Vagina (tissue), 2 donors: ENCODE measurements around the gene SLX4IP.

Experiments
- POLR2A ChIP-seq, 2 donors: fragments of 450-650 bp; IDR thresholded peaks; one replicate each; pipeline ENCODE4 v1.6.1; 2017; ENCODE audit warnings: antibody characterized with exemption in 2 of 2, mild to moderate bottlenecking in 2 of 2, moderate library complexity in 2 of 2
- POLR2AphosphoS5 ChIP-seq, 2 donors: sonication (generic); formaldehyde crosslinking; IDR thresholded peaks; one replicate each; pipeline ENCODE4 v1.9.0; 2017; ENCODE audit warnings: antibody characterized with exemption in 2 of 2, mild to moderate bottlenecking in 2 of 2, low read depth in 1 of 2; ENCODE audit not compliant: insufficient read depth in 1 of 2
- TF ChIP-seq, protein P1 (sequence below), 3 experiments: fragments of 450-650 bp in 2 of 3; fragments of 200-600 bp in 1 of 3; sonication (generic) in 1 of 3; IDR thresholded peaks; one replicate each; pipeline ENCODE4 v1.5.1; 2017 to 2019; ENCODE audit warnings: antibody characterized with exemption in 3 of 3, mild to moderate bottlenecking in 2 of 3, moderate library complexity in 2 of 3

DNA sequence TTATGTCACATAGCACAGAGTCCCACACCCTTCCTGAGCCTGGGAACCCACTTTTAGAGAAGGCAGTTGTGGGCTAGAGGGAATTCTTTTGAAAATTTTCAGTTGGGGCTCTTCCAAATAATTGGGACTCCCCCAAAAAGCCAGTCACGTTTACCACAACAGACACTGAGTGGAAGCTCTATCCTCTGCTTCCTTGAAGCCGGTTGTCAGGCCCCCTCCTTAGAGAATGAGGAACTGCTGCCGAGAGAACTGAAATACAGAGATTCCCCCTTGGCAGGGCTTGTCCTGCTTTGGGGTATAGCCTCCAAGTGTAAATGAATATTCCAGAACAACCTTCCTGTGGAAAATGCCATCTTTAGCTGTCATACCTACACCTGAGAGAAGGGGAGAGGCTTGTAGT lies 241.4 kb downstream of the SLX4IP start:
- TF ChIP-seq, protein P1, sequence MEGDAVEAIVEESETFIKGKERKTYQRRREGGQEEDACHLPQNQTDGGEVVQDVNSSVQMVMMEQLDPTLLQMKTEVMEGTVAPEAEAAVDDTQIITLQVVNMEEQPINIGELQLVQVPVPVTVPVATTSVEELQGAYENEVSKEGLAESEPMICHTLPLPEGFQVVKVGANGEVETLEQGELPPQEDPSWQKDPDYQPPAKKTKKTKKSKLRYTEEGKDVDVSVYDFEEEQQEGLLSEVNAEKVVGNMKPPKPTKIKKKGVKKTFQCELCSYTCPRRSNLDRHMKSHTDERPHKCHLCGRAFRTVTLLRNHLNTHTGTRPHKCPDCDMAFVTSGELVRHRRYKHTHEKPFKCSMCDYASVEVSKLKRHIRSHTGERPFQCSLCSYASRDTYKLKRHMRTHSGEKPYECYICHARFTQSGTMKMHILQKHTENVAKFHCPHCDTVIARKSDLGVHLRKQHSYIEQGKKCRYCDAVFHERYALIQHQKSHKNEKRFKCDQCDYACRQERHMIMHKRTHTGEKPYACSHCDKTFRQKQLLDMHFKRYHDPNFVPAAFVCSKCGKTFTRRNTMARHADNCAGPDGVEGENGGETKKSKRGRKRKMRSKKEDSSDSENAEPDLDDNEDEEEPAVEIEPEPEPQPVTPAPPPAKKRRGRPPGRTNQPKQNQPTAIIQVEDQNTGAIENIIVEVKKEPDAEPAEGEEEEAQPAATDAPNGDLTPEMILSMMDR (IDR thresholded peaks at IDR 0.05) = no peak
- TF ChIP-seq POLR2AphosphoS5 (IDR thresholded peaks at IDR 0.05; ENCODE audit: insufficient read depth in 1 of 2, low read depth in 1 of 2) = no peak
- no peak for TF ChIP-seq POLR2A (IDR thresholded peaks at IDR 0.05)
